Kidney epithelial cell (primary cell): ENCODE data around the gene HEG1. TPM values are rescaled to one million over a fixed set of nuclear protein-coding genes. Genes with fewer than 3 reads are reported as not detected.
"Not testable (repeated sequence)": the region's sequence is repeated elsewhere in the genome, so short reads cannot be mapped to it uniquely, and the experiment has no call there.

Experiments
- DNase-seq: peaks from one replicate; pipeline ENCODE4 v3.0.0-alpha.2; 2010; ENCODE audit warnings: low read depth
- H3K27me3 ChIP-seq: 2 replicates; pipeline ENCODE4 v1.6.0; 2011; ENCODE audit warnings: low read length; ENCODE audit not compliant: control insufficient read depth, insufficient read depth
- H3K36me3 ChIP-seq: 2 replicates; pipeline ENCODE4 v1.5.1; 2011; ENCODE audit warnings: low read length; ENCODE audit not compliant: control insufficient read depth, insufficient read depth
- H3K4me3 ChIP-seq: 2 replicates; pipeline ENCODE4 v1.5.1; 2011; ENCODE audit warnings: low read depth, mild to moderate bottlenecking, control low read depth, low read length
- CTCF ChIP-seq: IDR thresholded peaks from 2 replicates; pipeline ENCODE4 v1.5.1; 2011; ENCODE audit warnings: mild to moderate bottlenecking, moderate library complexity, low read length, control low read depth, inconsistent platforms; ENCODE audit not compliant: insufficient read depth, poor library complexity, severe bottlenecking
- total RNA-seq: library from RNA; depleted of rRNA; stranded (reverse); fragments of >200 nt; gene quantifications from 2 replicates; pipeline ENCODE4 v1.2.3, GENCODE V29; 2015

HEG1 gene
- total RNA-seq, 1 donor from 2014 or later = 17.4 TPM

DNA sequence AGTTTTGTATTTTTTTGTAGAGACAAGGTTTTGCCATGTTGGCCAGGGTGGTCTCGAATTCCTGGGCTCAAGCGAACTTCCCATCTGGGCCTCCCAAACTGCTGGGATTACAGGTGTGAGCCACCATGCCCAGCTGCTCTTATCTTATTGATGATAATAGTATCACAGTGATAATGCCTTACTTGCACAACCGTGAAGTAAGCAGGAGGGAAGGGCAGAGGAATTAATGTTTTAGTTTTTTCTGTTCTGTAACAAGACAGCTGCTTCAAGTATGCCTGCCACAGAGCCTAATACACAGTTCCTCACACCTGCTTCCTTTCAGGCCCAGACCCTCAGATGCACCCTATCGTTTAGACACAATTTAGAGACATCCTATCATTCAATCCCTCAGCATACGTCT, 95.1 kb downstream of the HEG1 start:
- H3K27me3 ChIP-seq = no peaks in the 10 kb centered on the region
- H3K4me3 ChIP-seq = no peak overlapping the region
- no peak for DNase-seq
- H3K36me3 ChIP-seq = no peaks in the 10 kb centered on the region
- no peak for TF ChIP-seq CTCF

DNA sequence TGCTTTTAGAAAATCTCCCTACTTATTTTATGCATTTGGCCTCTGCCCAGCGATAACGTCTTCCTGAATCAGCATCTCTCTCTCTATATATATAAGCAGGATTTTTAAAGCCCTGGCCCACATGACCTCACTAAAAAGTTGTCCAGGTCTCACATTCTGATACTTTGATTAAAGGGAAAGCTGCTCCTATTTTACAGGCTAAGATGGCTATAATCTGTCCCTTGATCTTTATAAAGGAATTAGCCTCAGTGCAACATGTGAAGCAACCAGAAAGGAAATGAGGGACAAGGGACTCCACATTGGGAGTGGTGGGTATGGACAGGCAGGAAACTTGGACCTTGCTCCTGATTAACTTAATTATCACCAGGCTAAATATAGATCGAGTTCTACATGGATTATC, 95.7 kb downstream of the HEG1 start:
- TF ChIP-seq CTCF = no peak
- H3K36me3 ChIP-seq = no peaks in the 10 kb centered on the region
- no peaks in the 10 kb centered on the region for H3K27me3 ChIP-seq
- H3K4me3 ChIP-seq = no peak overlapping the region
- DNase-seq = no peak

DNA sequence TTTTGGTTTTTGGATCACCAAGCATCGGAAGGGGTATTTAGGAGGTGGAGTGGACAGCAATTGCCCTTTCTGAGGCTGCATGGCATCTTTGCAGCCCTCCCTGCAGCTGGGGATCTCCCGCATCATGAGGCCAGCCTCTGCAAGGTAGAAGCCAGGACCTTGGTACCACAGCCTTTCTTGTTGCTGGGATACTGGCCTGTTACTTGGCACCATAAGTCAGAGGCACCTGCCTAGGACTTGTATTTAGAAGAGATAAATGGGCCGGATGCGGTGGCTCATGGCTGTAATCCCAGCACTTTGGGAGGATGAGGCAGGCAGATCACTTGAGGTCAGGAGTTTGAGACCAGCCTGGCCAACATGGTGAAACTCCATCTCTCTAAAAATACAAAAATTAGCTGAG, 97.8 kb downstream of the HEG1 start:
- H3K36me3 ChIP-seq, H3K4me3 ChIP-seq, H3K27me3 ChIP-seq, DNase-seq: not testable (repeated sequence)

GRCh38 chr3:124952282-124952855, 103.4 kb downstream of the HEG1 start:
- Histone ChIP-seq H3K36me3 (no peaks in the 10 kb centered on the region), H3K27me3 (no peaks in the 10 kb centered on the region), H3K4me3 (no peak overlapping the region)
- DNase-seq = no peak
- TF ChIP-seq CTCF = no peak

DNA sequence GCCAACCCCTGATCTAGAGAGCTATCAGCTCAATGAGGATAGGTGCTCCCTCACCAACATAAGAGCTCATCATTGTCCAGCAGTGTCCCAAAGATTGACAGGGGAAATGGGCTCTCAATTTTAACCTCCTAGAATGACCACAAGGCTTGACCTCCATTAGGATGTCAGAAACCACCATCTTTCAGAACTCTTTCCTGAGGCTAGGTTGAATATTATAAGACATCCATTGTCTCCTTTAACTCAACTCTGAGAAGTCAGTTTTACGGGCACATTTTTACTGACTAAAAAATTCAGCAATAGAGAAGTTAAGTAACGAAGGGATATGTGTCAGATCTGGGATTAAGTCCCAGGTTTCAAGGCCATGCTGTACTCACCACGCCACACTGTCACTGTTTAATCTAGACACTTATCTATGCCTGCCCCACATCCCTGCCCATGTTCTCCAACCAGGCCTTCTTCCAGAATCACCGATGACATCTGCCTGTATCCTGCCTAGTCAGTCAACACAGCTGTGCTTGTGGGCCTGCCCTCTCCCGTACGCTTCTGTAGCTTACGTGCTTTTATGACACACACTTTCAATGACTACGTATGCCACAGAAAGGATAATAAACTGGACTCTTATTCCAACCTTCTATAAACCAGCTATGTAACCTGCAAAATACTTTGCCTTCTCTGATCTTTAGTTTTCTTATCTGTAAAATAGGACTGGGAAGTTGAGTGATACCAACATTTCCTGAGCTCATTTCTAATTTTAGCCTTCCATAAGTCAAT, 104.1 kb downstream of the HEG1 start:
- no peaks in the 10 kb centered on the region for H3K27me3 ChIP-seq
- DNase-seq = no peak
- TF ChIP-seq CTCF = no peak
- H3K4me3 ChIP-seq = no peak overlapping the region
- no peaks in the 10 kb centered on the region for H3K36me3 ChIP-seq

- TF ChIP-seq CTCF = no peak
- no peak overlapping the region for H3K4me3 ChIP-seq
- no peaks in the 10 kb centered on the region for H3K27me3 ChIP-seq
- no peaks in the 10 kb centered on the region for H3K36me3 ChIP-seq
- DNase-seq = no peak
Observed at GRCh38 chr3:124950026-124950425, 105.8 kb downstream of the HEG1 start.
